ENCODE data around the gene SUPT6H. TPM values are rescaled to one million over a fixed set of nuclear protein-coding genes. Genes with fewer than 3 reads are reported as not detected.
A peak's percentile ranks its signal among the peaks of the same experiment; 100 is the strongest.

SUPT6H gene
- total and polyA plus RNA-seq, 2 of the 8 experiments (the other 6 are each of a cell fraction or from before 2014, with no cell fraction given) = 32.0 to 59.9 TPM

DNA sequence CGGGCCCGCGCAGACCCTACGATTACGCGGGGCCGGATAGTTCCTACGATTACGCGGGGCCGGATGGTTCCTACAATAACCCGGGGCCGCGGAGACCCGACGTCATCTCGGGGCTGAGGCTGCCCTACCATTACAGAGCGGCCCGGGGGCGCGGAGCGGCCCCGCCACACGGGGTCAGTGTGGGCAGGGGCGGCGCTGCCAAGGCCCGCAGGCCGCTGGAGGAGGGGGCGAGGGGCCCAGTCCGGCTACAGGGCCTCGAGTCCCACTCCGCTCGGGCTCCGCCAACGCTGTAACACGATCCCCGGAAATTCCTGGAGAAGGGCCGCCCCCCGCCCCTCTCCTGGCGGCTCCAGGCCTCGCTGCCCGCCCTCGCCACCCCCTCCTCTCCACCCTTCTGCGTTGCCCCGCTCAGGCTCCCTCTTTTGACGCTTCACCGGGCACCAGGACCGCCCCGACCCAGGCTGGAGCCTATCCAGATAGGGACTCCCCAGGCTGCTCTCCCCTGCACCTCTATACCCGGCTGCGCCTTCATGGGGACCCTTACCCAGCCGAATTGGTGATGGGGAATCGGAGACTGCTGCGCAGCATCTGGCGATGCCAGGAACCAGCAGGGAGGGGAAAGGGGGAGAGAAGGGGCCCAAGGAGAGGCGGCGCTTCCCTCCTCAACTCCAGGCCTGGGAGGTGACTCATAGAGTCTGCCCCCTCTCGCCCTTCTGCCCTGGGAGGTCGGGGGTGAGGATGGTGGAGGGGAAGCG is 55.8 kb downstream of the SUPT6H start, which contains the start of gene RAB34 (continued):
- TF ChIP-seq PHF8 (conservative IDR thresholded peaks at IDR 0.05; ENCODE audit: low read depth, low read length) (peak; percentile 65; the same call in 1 of the 2 replicates), CREB1 (IDR thresholded peaks at IDR 0.05) (peak; percentile 62; the same call in 1 of the 2 replicates), CBX5 (IDR thresholded peaks at IDR 0.05; ENCODE audit: low read depth, low read length) (no peak), ASH2L (IDR thresholded peaks at IDR 0.05; ENCODE audit: low read length) (peak; percentile 83), TEAD4 (IDR thresholded peaks at IDR 0.05; ENCODE audit: low read depth, low read length) (peak; percentile 74), TAF1 (IDR thresholded peaks at IDR 0.05; ENCODE audit: low read depth, low read length) (peak; percentile 81), SIN3A (conservative IDR thresholded peaks at IDR 0.05 in 1 of 2, IDR thresholded peaks at IDR 0.05 in 1 of 2; ENCODE audit: low read depth in 1 of 2, low read length in 2 of 2) (peak; percentile 25 to 49; a peak in 1 of 4 replicates), EP300 (IDR thresholded peaks at IDR 0.05; ENCODE audit: borderline replicate concordance in 1 of 2, low read depth in 2 of 2, low read length in 2 of 2) (peak in 1 of 2 experiments; percentile 18; a peak in 1 of 3 replicates), SP1 (IDR thresholded peaks at IDR 0.05; ENCODE audit: low read depth, low read length) (peak; percentile 57; the same call in 1 of the 2 replicates), FOSL1 (IDR thresholded peaks at IDR 0.05; ENCODE audit: insufficient read depth, low read depth, low read length) (no peak), NRF1 (IDR thresholded peaks at IDR 0.05; ENCODE audit: low read depth, low read length) (no peak), TBP (IDR thresholded peaks at IDR 0.05; ENCODE audit: low read depth, low read length) (peak; percentile 49), BACH1 (IDR thresholded peaks at IDR 0.05; ENCODE audit: low read length) (peak; percentile 53; the same call in 1 of the 2 replicates), KDM4A (IDR thresholded peaks at IDR 0.05; ENCODE audit: low read depth, low read length, severe bottlenecking) (no peak), RBBP5 (IDR thresholded peaks at IDR 0.05; ENCODE audit: borderline replicate concordance, low read depth, low read length) (peak; percentile 77; the same call in 1 of the 2 replicates), EGR1 (IDR thresholded peaks at IDR 0.05; ENCODE audit: borderline replicate concordance, low read depth, low read length) (peak; percentile 83; the same call in 1 of the 2 replicates), HDAC2 (IDR thresholded peaks at IDR 0.05; ENCODE audit: borderline replicate concordance in 1 of 2, low read depth in 2 of 2, low read length in 2 of 2) (peak; percentile 22 to 77; a peak in 2 of 4 replicates), POLR2A (IDR thresholded peaks at IDR 0.05; ENCODE audit: control extremely low read depth in 1 of 2, low read depth in 2 of 2, low read length in 2 of 2) (peak; percentile 48 to 78)
- TF ChIP-seq, protein P1, sequence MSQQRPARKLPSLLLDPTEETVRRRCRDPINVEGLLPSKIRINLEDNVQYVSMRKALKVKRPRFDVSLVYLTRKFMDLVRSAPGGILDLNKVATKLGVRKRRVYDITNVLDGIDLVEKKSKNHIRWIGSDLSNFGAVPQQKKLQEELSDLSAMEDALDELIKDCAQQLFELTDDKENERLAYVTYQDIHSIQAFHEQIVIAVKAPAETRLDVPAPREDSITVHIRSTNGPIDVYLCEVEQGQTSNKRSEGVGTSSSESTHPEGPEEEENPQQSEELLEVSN (IDR thresholded peaks at IDR 0.05) = peak; percentile 48
- TF ChIP-seq, protein P2, sequence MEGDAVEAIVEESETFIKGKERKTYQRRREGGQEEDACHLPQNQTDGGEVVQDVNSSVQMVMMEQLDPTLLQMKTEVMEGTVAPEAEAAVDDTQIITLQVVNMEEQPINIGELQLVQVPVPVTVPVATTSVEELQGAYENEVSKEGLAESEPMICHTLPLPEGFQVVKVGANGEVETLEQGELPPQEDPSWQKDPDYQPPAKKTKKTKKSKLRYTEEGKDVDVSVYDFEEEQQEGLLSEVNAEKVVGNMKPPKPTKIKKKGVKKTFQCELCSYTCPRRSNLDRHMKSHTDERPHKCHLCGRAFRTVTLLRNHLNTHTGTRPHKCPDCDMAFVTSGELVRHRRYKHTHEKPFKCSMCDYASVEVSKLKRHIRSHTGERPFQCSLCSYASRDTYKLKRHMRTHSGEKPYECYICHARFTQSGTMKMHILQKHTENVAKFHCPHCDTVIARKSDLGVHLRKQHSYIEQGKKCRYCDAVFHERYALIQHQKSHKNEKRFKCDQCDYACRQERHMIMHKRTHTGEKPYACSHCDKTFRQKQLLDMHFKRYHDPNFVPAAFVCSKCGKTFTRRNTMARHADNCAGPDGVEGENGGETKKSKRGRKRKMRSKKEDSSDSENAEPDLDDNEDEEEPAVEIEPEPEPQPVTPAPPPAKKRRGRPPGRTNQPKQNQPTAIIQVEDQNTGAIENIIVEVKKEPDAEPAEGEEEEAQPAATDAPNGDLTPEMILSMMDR (IDR thresholded peaks at IDR 0.05; ENCODE audit: control extremely low read depth in 1 of 3, insufficient read depth in 1 of 3, low read depth in 1 of 3, low read length in 3 of 3) = peak; percentile 42 to 63 (median 61)

Data from H1 (cell line).